NCI-H345 treated with DMSO at 0.1 percent for 48 hours (cell line): ENCODE results near the gene MYO10.

Experiments
- DNase-seq: peaks from one replicate; lab custom pipeline; 2025; ENCODE audit not compliant: unreplicated experiment; lab: John Stamatoyannopoulos, UW

MYO10 gene

DNA sequence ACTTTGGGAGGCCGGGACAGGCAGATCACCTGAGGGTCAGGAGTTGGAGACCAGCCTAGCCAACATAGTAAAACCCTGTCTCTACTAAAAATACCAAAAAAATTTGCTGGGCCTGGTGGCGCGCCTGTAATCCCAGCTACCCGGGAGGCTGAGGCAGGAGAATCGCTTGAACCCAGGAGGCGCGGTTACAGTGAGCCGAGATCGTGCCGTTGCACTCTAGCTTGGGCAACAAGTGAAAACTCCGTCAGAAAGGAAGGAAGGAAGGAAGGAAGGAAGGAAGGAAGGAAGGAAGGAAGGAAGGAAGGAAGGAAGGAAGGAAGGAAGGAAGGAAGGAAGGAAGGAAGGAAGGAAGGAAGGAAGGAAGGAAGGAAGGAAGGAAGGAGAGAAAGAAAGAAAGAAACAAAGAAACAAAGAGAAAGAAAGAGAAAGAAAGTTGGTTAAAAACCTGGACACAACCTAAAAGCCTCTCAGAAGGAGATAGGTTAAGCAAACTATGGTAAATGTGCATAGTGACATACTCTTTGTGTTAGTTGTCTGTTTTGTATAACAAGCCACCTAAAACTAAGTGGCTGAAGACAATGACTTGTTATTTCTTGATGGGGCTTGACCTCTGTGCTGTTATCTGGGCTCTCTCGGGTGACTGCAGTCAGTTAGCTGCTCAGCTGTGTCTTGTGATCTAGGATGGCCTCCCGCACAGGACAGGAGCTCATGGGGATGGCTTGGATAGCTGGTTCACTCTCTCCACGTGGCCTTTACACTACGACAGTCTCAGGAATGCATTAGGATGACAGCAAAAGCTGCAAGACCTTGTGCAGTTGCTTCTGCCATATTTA is 8.0 kb upstream of the MYO10 start:
- no peak for DNase-seq

GRCh38 chr5:16937503-16938161 is 1.5 kb upstream of the MYO10 start:
- no peak for DNase-seq

GRCh38 chr5:16936989-16937438 is 926 bp upstream of the MYO10 start:
- peak; percentile 68 for DNase-seq

GRCh38 chr5:16935231-16936149 is 598 bp downstream of the MYO10 start:
- DNase-seq = no peak

GRCh38 chr5:16934677-16935153 is 1.4 kb downstream of the MYO10 start:
- no peak for DNase-seq

- peak; percentile 25 for DNase-seq
Measured at GRCh38 chr5:16934123-16934522, 2.0 kb downstream of the MYO10 start.

DNA sequence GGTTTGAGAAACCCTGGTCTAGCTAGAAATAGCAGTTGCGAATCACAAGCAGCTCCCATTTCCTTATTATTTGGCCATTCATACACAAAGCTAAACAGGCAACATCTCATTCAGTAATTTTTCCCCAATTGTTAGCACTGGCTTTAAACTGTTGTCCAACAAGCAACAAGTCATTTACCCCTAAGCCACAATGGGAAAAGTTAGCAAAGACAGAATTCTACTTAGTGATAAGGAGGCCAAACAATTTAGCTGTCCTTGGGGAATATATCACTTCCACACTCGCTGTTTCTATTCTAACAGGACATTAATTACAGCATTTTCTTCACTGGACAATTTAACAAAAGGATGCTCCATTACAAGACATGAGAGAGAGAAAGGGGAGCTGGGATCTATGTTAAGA is 2.8 kb downstream of the MYO10 start:
- no peak for DNase-seq

DNA sequence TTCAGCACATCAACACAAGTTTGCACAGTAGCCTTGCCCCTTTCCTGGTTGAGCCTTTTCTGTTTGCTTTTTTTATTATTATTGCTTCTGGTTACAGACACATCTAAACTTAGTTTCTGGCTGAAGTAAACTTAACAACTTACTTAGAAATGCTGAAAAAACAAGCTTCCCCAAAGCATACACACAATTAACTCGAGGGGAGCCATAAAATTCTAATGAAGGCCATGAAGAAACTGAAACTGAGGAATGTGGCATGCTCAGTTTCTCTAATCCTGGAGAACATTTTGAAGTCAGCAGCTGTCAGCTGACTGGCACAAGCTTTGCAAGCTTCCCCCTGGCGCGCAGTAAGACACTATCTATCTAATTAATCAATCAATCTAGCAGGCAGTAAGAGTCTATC is 3.7 kb downstream of the MYO10 start:
- no peak for DNase-seq

- peak; percentile 93 for DNase-seq
Measured at GRCh38 chr5:16931334-16932110, 4.6 kb downstream of the MYO10 start.

DNA sequence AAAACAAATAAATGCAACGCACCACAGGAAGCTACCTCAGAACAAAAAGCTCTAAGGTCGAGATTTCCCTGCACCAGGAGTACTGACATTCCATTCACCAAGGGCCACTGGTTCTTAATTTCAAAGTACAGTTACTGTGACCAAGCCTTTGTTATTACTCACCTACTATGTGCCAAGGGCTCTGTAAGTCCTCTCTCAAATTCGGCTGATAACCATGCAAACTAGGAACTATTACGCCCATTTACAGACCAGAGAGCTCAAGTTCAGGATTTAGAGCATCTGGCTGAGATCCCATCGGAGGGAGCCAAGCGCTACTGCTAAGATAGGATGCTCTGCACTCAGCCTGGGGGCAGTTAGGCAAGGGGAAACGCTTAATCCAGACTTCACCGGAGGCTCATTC is 5.6 kb downstream of the MYO10 start:
- DNase-seq = no peak

- DNase-seq = no peak
Measured at GRCh38 chr5:16929831-16930230, 6.3 kb downstream of the MYO10 start.

GRCh38 chr5:16929347-16929746 is 6.7 kb downstream of the MYO10 start:
- DNase-seq = no peak

DNA sequence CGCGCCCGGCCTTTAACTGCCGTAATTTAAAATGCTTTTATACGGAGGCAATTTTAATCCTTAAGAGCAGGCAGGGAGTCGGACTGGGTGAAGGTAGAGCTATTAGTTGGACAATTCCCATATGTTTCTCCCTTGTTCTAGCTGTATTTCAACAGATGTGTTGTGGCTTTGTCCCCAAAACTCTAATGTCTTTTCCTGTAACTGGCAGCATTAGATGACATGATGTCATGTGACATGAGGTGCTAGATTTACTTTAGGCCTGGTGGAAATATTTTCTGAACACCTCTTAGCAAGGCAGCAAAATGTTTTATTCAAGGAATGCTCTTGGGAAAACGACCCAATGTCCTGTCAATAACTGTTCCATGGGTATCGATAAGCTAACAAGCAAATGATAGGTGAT is 8.5 kb downstream of the MYO10 start:
- DNase-seq = no peak

- no peak for DNase-seq
Measured at GRCh38 chr5:16926417-16926816, 9.7 kb downstream of the MYO10 start.

DNA sequence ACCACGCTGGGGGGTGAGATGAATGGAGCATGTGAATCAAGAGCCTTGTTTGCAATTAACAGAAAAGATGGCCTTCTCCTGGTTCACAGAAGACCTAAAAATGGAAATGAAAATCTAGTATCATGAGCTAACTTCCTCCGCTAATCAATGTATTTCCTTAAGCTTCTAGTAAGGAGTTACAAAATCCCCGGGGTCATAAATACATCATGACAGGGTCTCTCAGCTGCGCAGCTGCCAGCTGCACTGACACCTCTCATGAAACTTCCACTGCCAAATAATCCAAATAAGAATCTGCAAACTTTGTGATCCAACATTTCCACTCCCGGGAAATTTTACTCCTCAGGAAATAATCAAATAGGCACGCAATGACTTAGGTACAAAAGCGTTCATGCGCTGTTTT is 11.9 kb downstream of the MYO10 start:
- DNase-seq = no peak

- no peak for DNase-seq
Measured at GRCh38 chr5:16922430-16922829, 13.7 kb downstream of the MYO10 start.

GRCh38 chr5:16921211-16921610 is 14.9 kb downstream of the MYO10 start:
- no peak for DNase-seq

DNA sequence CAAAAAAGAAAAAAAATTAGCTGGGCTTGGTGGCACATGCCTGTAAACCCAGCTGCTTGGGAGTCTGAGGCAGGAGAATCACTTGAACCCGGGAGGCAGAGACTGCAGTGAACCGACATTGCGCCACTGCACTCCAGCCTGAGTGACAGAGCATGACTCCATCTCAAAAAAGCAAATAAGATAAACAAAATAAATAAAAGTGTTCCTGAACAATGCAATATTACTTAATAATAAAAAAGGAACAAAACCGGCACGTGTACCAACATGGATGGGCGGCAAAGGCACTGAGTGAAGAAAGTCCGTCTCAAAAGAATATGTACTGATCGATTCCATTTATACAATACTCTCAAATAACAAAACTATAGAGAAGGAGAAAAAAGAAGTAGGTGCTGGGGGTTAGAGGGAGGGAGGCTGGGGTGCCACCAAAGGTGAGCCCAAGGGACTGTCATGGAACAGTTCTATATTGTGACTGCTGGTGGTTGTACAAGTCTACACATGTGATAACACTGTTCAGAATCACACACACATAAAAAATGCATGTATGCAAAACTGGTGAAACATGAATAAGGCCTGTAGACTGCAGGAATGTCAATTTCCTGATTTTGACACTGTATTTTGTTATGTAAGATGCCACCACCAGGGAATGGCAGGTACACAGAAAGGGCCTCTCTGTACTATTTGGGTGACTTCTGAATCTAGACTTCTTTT is 15.8 kb downstream of the MYO10 start:
- no peak for DNase-seq

- DNase-seq = no peak
Measured at GRCh38 chr5:16918891-16919671, 17.0 kb downstream of the MYO10 start.
